Measurements from ENCODE around the gene TNFRSF18. TPM values are rescaled to one million over a fixed set of nuclear protein-coding genes. Genes with fewer than 3 reads are reported as not detected.
A peak's percentile ranks its signal among the peaks of the same experiment; 100 is the strongest.

The TNFRSF18 gene
- total and polyA plus RNA-seq, 2 donors (not counting 1 experiment from before 2014, with no cell fraction given) = 10.1 to 33.5 TPM

GRCh38 chr1:1216770-1217620, 10.6 kb upstream of the TNFRSF18 start:
- TF ChIP-seq CTCF (IDR thresholded peaks at IDR 0.05) = no peak
- no peak for TF ChIP-seq EZH2 (IDR thresholded peaks at IDR 0.05; ENCODE audit: borderline replicate concordance, insufficient read depth, low read depth, low read length, poor library complexity, severe bottlenecking)
- Mint-ChIP-seq H3K4me3 (no peak overlapping the region), H3K27ac (peak overlapping the region; percentile 72), H3K9me3 (ENCODE audit: insufficient read depth) (no peaks in the 10 kb centered on the region), H3K27me3 (no peaks in the 10 kb centered on the region), H3K4me1 (peaks cover 24% of the 10 kb centered on the region)
- Histone ChIP-seq H3K9me3 (ENCODE audit: control extremely low read depth in 1 of 3, control insufficient read depth in 2 of 3, insufficient read depth in 1 of 3, low read length in 2 of 3) (peaks cover 0 to 11% (median 0%) of the 10 kb centered on the region in 3 donors), H3K4me1 (ENCODE audit: control insufficient read depth in 2 of 2, insufficient read depth in 2 of 2, low read length in 2 of 2) (peaks cover 34% of the 10 kb centered on the region in 2 donors), H3K4me3 (ENCODE audit: control extremely low read depth in 1 of 5, extremely low read depth in 1 of 5, insufficient read depth in 1 of 5, low read depth in 2 of 5, low read length in 4 of 5) (no peak overlapping the region), H2AFZ (ENCODE audit: insufficient read depth, low read depth, low read length, poor library complexity, severe bottlenecking) (no peak overlapping the region), H3K36me3 (replicated peaks in 1 of 2; ENCODE audit: control extremely low read depth in 1 of 2, control insufficient read depth in 1 of 2, extremely low read depth in 1 of 2, insufficient read depth in 2 of 2, low read length in 1 of 2) (peaks cover 0 to 43% of the 10 kb centered on the region in 2 experiments), H3K27me3 (replicated peaks in 1 of 4; ENCODE audit: control extremely low read depth in 1 of 4, control insufficient read depth in 3 of 4, insufficient read depth in 4 of 4, low read length in 3 of 4) (peaks cover 0 to 10% (median 4%) of the 10 kb centered on the region in 4 experiments), H3K27ac (ENCODE audit: low read length in 2 of 2) (no peak overlapping the region), H3K4me2 (replicated peaks; ENCODE audit: low read depth, low read length, poor library complexity, severe bottlenecking) (no peak overlapping the region), H3K9ac (ENCODE audit: low read length) (no peak overlapping the region), H3K79me2 (ENCODE audit: control insufficient read depth, insufficient read depth, low read length) (peaks cover 10% of the 10 kb centered on the region), H4K20me1 (ENCODE audit: control insufficient read depth, insufficient read depth, low read length, poor library complexity, severe bottlenecking) (peaks cover 50% of the 10 kb centered on the region)
- DNase-seq (no peak), ATAC-seq (ENCODE audit: low read depth) (no peak)
- POLR2A ChIA-PET = no interaction called here
- intact Hi-C loops (cut with micrococcal nuclease) = no loop called here
- WGBS (ENCODE audit: insufficient coverage) = 96% methylated on average over 65 of the region's 74 CpGs
- CTCF ChIA-PET = no interaction called here
